GM12878 (cell line): ENCODE measurements around the gene IRF7. TPM values are rescaled to one million over a fixed set of nuclear protein-coding genes. Genes with fewer than 3 reads are reported as not detected.

Experiments used
- ATAC-seq: fragments of 200-7000 bp; cut with Tn5 transposase; 3 replicates; pipeline ENCODE4 v1.9.1; 2020; ENCODE audit warnings: mild to moderate bottlenecking, moderate library complexity
- BruUV-seq: library from RNA; stranded (reverse); fragments of 400-500 nt; replicated peaks from 2 replicates; lab custom pipeline; 2021; lab: Mats Ljungman, UMichigan
- CTCF ChIA-PET: fragments of 300-600 bp; sonication (Branson Sonifier 250); formaldehyde crosslinking; extraction: SDS; loops from one replicate; lab custom pipeline; 2021; ENCODE audit warnings: inconsistent platforms; lab: Yijun Ruan, JAX
- POLR2A ChIA-PET: fragments of 350-600 bp; formaldehyde crosslinking; extraction: SDS; loops from one replicate; lab custom pipeline; 2021; ENCODE audit warnings: inconsistent platforms; lab: Charles Lee
- RAD21 ChIA-PET: fragments of 300-600 bp; sonication (Branson Sonifier 250); formaldehyde crosslinking; loops from one replicate; lab custom pipeline; 2023; ENCODE audit warnings: antibody characterized with exemption; ENCODE audit not compliant: unreplicated experiment; lab: Charles Lee
- SMC1A ChIA-PET: fragments of 300-600 bp; sonication (Branson Sonifier 250); formaldehyde crosslinking; loops from one replicate; lab custom pipeline; 2023; ENCODE audit not compliant: unreplicated experiment, uncharacterized antibody; lab: Charles Lee
- DNase-seq: peaks from one replicate; pipeline ENCODE4 v3.0.0-alpha.2; 2011; ENCODE audit warnings: low read depth, low spot score
- FAIRE-seq: peaks from 3 replicates; lab custom pipeline; 2011; peaks lifted over from hg19 to GRCh38; lab: Jason Lieb, UNC
- H2AFZ ChIP-seq: 2 replicates; pipeline ENCODE4 v1.6.0; 2011; ENCODE audit warnings: low read depth, low read length, control low read depth; ENCODE audit not compliant: control insufficient read depth
- H3K27ac ChIP-seq: 2 replicates; pipeline ENCODE4 v1.5.1; 2011; ENCODE audit warnings: control low read depth; ENCODE audit not compliant: control insufficient read depth, insufficient read depth
- H3K27me3 ChIP-seq, 2 experiments: replicated peaks in 1 of 2; 2 replicates each; pipeline versions ENCODE4 v1.6.0 to v1.6.1; 2011; ENCODE audit warnings: low read length in 1 of 2; ENCODE audit not compliant: control insufficient read depth in 2 of 2, insufficient read depth in 2 of 2
- H3K36me3 ChIP-seq, 2 experiments: 2 replicates each; pipeline ENCODE4 v1.5.1; 2011; ENCODE audit warnings: low read length in 1 of 2; ENCODE audit not compliant: control insufficient read depth in 2 of 2, insufficient read depth in 2 of 2
- H3K4me1 ChIP-seq: 2 replicates; pipeline ENCODE4 v1.6.1; 2011; ENCODE audit warnings: mild to moderate bottlenecking, low read length, moderate library complexity, mixed read lengths; ENCODE audit not compliant: control insufficient read depth, insufficient read depth
- H3K4me2 ChIP-seq: 2 replicates; pipeline ENCODE4 v1.6.0; 2011; ENCODE audit warnings: control low read depth; ENCODE audit not compliant: control insufficient read depth, insufficient read depth
- H3K4me3 ChIP-seq: fragments of 200-600 bp; sonication (generic); 2 replicates; pipeline ENCODE4 v1.5.1; 2016
- H3K79me2 ChIP-seq: 2 replicates; pipeline ENCODE4 v1.6.0; 2011; ENCODE audit warnings: low read length; ENCODE audit not compliant: control insufficient read depth, insufficient read depth
- H3K9ac ChIP-seq: 2 replicates; pipeline ENCODE4 v1.8.0; 2011; ENCODE audit warnings: low read length, control low read depth, mixed read lengths; ENCODE audit not compliant: control insufficient read depth, insufficient read depth
- H3K9me3 ChIP-seq: replicated peaks from 3 replicates; pipeline ENCODE4 v1.5.1; 2011; ENCODE audit warnings: mild to moderate bottlenecking, low read length; ENCODE audit not compliant: control insufficient read depth, insufficient read depth
- H4K20me1 ChIP-seq: 2 replicates; pipeline ENCODE4 v1.6.0; 2011; ENCODE audit not compliant: control insufficient read depth, insufficient read depth
- ESRRA ChIP-seq: IDR thresholded peaks from 2 replicates; pipeline ENCODE4 v1.6.1; 2012; ENCODE audit warnings: mild to moderate bottlenecking, low read length, improper control_type of control experiment
- KAT2A ChIP-seq: conservative IDR thresholded peaks from 2 replicates; pipeline ENCODE4 v1.6.1; 2011; ENCODE audit warnings: low read depth, low read length; ENCODE audit not compliant: control insufficient read depth
- MXI1 ChIP-seq: fragments of 150-350 bp; IDR thresholded peaks from 2 replicates; pipeline ENCODE4 v1.6.1; 2011; ENCODE audit warnings: low read depth, mild to moderate bottlenecking, inconsistent platforms, low read length, improper control_type of control experiment
- MYC ChIP-seq: IDR thresholded peaks from 2 replicates; pipeline ENCODE4 v1.6.1; 2011; ENCODE audit warnings: mild to moderate bottlenecking, low read length, moderate library complexity, inconsistent platforms; ENCODE audit not compliant: insufficient read depth, insufficient replicate concordance, insufficient read length, severe bottlenecking
- NFXL1 ChIP-seq: fragments of 450-650 bp; IDR thresholded peaks from 2 replicates; pipeline ENCODE4 v1.6.1; 2017; ENCODE audit warnings: antibody characterized with exemption, mild to moderate bottlenecking, borderline replicate concordance
- POLR2A ChIP-seq: IDR thresholded peaks from 2 replicates; pipeline ENCODE4 v1.6.1; 2011; ENCODE audit warnings: low read depth, mild to moderate bottlenecking, low read length
- POLR2AphosphoS5 ChIP-seq: IDR thresholded peaks from 2 replicates; pipeline ENCODE4 v1.6.1; 2011; ENCODE audit warnings: mild to moderate bottlenecking, low read length, inconsistent platforms
- SMARCA5 ChIP-seq: fragments of 450-650 bp; IDR thresholded peaks from 2 replicates; pipeline ENCODE4 v1.6.1; 2017; ENCODE audit warnings: mild to moderate bottlenecking
- USF2 ChIP-seq: IDR thresholded peaks from 2 replicates; pipeline ENCODE4 v1.6.1; 2011; ENCODE audit warnings: low read depth, low read length, improper control_type of control experiment, borderline replicate concordance
- ZNF274 ChIP-seq: IDR thresholded peaks from one replicate; pipeline ENCODE4 v1.8.0; 2011; ENCODE audit not compliant: insufficient read length, insufficient read depth
- WGBS: methylation state at CpG from one replicate; pipeline ENCODE4 v1.1.6; 2016; ENCODE audit warnings: low lambda C conversion rate; ENCODE audit not compliant: insufficient replicate concordance, insufficient coverage; ENCODE audit errors: missing lambda C conversion rate; 5-methylcytosine and 5-hydroxymethylcytosine counted together
- in situ Hi-C: fragments of 300-500 bp; cut with MboI; formaldehyde crosslinking; loops from 9 replicates; pipeline ENCODE4 v1.14.3; 2018; ENCODE audit warnings: mixed read lengths
- intact Hi-C: fragments of 100-400 bp; cut with micrococcal nuclease; formaldehyde crosslinking; loops from one replicate; pipeline ENCODE4 v1.14.2; 2022; ENCODE audit not compliant: unreplicated experiment
- polyA plus RNA-seq, 11 experiments: library from polyadenylated mRNA; depleted of rRNA in 4 of 11; unstranded in 6 of 11; stranded (reverse) in 5 of 11; fragments of >200 nt; fragmentation: Nextera tagmentation in 4 of 11; fragmentation: Illumina TruSeq in 1 of 11; extraction: Ambion mirVana in 4 of 11; extraction: Trizol in 1 of 11; gene quantifications; 1 replicate in 1 of 11; 2 replicates in 10 of 11; pipeline versions ENCODE4 v1.2.1 to v1.2.3, GENCODE V29; 2011 to 2016; ENCODE audit warnings: inconsistent platforms in 2 of 11, missing spikeins in 2 of 11, low read depth in 1 of 11
- total RNA-seq, 4 experiments: library from RNA; depleted of rRNA in 3 of 4; stranded (reverse); fragments of >200 nt in 3 of 4; fragmentation: Illumina TruSeq in 1 of 4; extraction: Trizol in 1 of 4; gene quantifications; 2 replicates each; pipeline versions ENCODE4 v1.2.1 to v1.2.3, GENCODE V29; 2013 to 2021

The IRF7 gene
- total and polyA plus RNA-seq, 10 of the 15 experiments (the other 5 are each of a cell fraction or from before 2014, with no cell fraction given): 4.4 to 141 (median 67.6) TPM

DNA sequence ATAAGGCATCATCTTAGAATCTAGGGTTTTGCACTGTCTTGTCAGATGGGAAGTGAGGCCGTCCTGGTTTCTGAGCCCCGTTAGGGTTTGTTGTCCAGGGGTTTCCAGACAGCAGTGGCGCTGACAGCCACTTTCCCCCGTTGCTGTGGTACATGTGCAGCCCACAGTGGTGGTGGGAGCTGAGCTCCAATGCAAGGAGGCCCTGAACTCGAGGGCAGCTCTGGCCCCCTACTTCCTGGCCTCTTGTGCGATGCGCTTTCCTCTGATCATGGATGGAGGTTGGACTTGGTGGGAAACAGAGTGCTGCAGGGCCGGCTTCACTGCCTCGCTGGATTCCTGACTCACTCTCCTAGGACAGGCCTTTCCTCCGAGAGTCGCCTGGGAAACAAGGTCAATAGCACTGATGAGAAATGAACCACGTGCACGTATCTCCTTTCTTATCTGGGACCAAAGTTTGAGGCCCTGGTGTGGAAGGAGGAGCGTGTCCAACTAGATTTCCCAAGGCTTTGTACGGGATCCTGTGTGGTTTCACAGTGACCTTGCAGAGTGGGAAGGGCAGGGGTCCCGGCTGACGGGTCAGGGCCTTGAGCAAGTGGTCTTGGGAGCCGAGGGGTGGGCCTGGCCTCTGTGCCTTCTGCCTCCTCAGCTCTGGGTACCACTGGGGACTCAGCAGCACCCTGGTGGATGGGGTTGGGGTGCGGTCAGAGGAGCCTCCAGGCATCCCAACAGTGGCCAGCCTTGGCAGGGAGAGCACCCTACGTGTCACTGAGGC, 35.7 kb downstream of the IRF7 start:
- FAIRE-seq: no peak

GRCh38 chr11:578276-579035, 37.3 kb downstream of the IRF7 start:
- FAIRE-seq (no peak), DNase-seq (no peak), ATAC-seq (no peak)
- peak overlapping the region; percentile 97 for H3K9ac ChIP-seq
- 77% methylated on average over 21 of the region's 21 CpGs for WGBS
- peaks cover 5 to 6% of the 10 kb centered on the region in 2 experiments for H3K36me3 ChIP-seq
- TF ChIP-seq ZNF274 (no peak), POLR2AphosphoS5 (no peak), MXI1 (no peak), USF2 (no peak), KAT2A (no peak), ESRRA (no peak), NFXL1 (no peak)
- no peak overlapping the region for H3K27ac ChIP-seq
- H3K9me3 ChIP-seq: no peaks in the 10 kb centered on the region
- peak overlapping the region; percentile 62 for H3K4me2 ChIP-seq
- intact Hi-C loops: no loop called here
- peaks cover 0 to 3% of the 10 kb centered on the region in 2 experiments; a peak in 2 of 4 replicates for H3K27me3 ChIP-seq
- ChIA-PET RAD21 (no interaction called here), CTCF (no interaction called here), POLR2A (interaction anchor here (1.5 kb wide), 1 partner anchor 18 kb away, joined by 4 read pairs; no protein-coding TSS in a partner anchor), SMC1A (interaction anchor here (0.7 kb wide), 1 partner anchor 351 kb away, joined by 3 read pairs; no protein-coding TSS in a partner anchor)
- peak overlapping the region; percentile 85 for H3K4me3 ChIP-seq
- peaks cover 53% of the 10 kb centered on the region for H3K79me2 ChIP-seq
- no peak overlapping the region for H2AFZ ChIP-seq
- in situ Hi-C loops: no loop called here
- H3K4me1 ChIP-seq: peaks cover 16% of the 10 kb centered on the region
- BruUV-seq: no TSS peak
- H4K20me1 ChIP-seq: peaks cover 28% of the 10 kb centered on the region

More for the DNA sequence above, 35.7 kb downstream of the IRF7 start:
- H3K79me2 ChIP-seq: peaks cover 53% of the 10 kb centered on the region
- ChIA-PET SMC1A (no interaction called here), POLR2A (no interaction called here), RAD21 (no interaction called here), CTCF (no interaction called here)
- no peak overlapping the region for H2AFZ ChIP-seq
- TF ChIP-seq SMARCA5: no peak
- TF ChIP-seq POLR2A: no peak
- no peak for TF ChIP-seq MYC
- no TSS peak for BruUV-seq
- intact Hi-C loops (no loop called here), in situ Hi-C loops (no loop called here)
- H3K9ac ChIP-seq: no peak overlapping the region; the same call in 1 of the 2 replicates
- DNase-seq (no peak), ATAC-seq (no peak)
- H3K4me2 ChIP-seq: peak overlapping the region; percentile 64; the same call in 1 of the 2 replicates
- peaks cover 9 to 16% of the 10 kb centered on the region in 2 experiments for H3K36me3 ChIP-seq
- peaks cover 0 to under 1% of the 10 kb centered on the region in 2 experiments; a peak in 1 of 4 replicates for H3K27me3 ChIP-seq
- peaks cover 15% of the 10 kb centered on the region for H3K4me1 ChIP-seq
- H3K4me3 ChIP-seq: peak overlapping the region; percentile 11; the same call in 1 of the 2 replicates
- WGBS: 90% methylated on average over 20 of the region's 20 CpGs
- no peak overlapping the region for H3K27ac ChIP-seq
- H3K9me3 ChIP-seq: no peaks in the 10 kb centered on the region
- H4K20me1 ChIP-seq: peaks cover 28% of the 10 kb centered on the region
